GM12872 (cell line): Measurements from ENCODE around the gene GJB5.
A peak's percentile ranks its signal among the peaks of the same experiment; 100 is the strongest.

ENCODE experiments used
- CTCF ChIP-seq: IDR thresholded peaks from 3 replicates; pipeline ENCODE4 v1.5.1; 2011; ENCODE audit warnings: low read depth, mild to moderate bottlenecking, low read length, moderate library complexity; ENCODE audit not compliant: insufficient read depth

The GJB5 gene

GRCh38 chr1:34739613-34740012, 15.2 kb upstream of the GJB5 start:
- no peak for TF ChIP-seq CTCF

- no peak for TF ChIP-seq CTCF
These were observed 14.5 kb upstream of the GJB5 start for GRCh38 chr1:34740161-34740868.

GRCh38 chr1:34742667-34743270, 12.1 kb upstream of the GJB5 start:
- TF ChIP-seq CTCF: peak; percentile 98

GRCh38 chr1:34743775-34744174, 11.1 kb upstream of the GJB5 start:
- TF ChIP-seq CTCF: no peak

GRCh38 chr1:34744851-34745250, 10.0 kb upstream of the GJB5 start:
- TF ChIP-seq CTCF: no peak

GRCh38 chr1:34745666-34746065, 9.2 kb upstream of the GJB5 start:
- TF ChIP-seq CTCF: no peak

- no peak for TF ChIP-seq CTCF
These were observed 8.7 kb upstream of the GJB5 start for GRCh38 chr1:34746101-34746500.
